K562 (cell line): ENCODE results near the gene HPSE2. TPM values are rescaled to one million over a fixed set of nuclear protein-coding genes. Genes with fewer than 3 reads are reported as not detected.
A peak's percentile ranks its signal among the peaks of the same experiment; 100 is the strongest.

Experiments
- ATAC-seq: fragments of 200-7000 bp; cut with Tn5 transposase; 3 replicates; pipeline ENCODE4 v1.9.1; 2020; ENCODE audit warnings: moderate library complexity
- BruUV-seq: library from RNA; stranded (reverse); fragments of 400-500 nt; replicated peaks from 2 replicates; lab custom pipeline; 2021; lab: Mats Ljungman, UMichigan
- CTCF ChIA-PET: fragments of 300-600 bp; formaldehyde crosslinking; extraction: SDS; loops from one replicate; lab custom pipeline; 2021; ENCODE audit warnings: low intra/inter-chr PET ratio; lab: Yijun Ruan, JAX
- POLR2A ChIA-PET: fragments of 300-600, 350-650 bp; sonication (Branson Sonifier 250); formaldehyde crosslinking; extraction: SDS; loops from one replicate; lab custom pipeline; 2021; ENCODE audit warnings: antibody characterized with exemption, inconsistent platforms; lab: Yijun Ruan, JAX
- DNase-seq, 4 experiments: peaks; one replicate each; pipeline versions ENCODE4 v3.0.0 to v3.0.0-alpha.2; 2011 to 2018; ENCODE audit warnings: low spot score in 3 of 4, mixed read lengths in 3 of 4; ENCODE audit errors: extremely low read depth in 1 of 4
- FAIRE-seq: peaks from 2 replicates; lab custom pipeline; 2011; peaks lifted over from hg19 to GRCh38; lab: Jason Lieb, UNC
- H2AFZ ChIP-seq: 2 replicates; pipeline ENCODE4 v1.6.0; 2011; ENCODE audit warnings: low read depth, low read length, control low read depth, inconsistent platforms
- H3K27ac ChIP-seq: fragments of 200-600 bp; 3 replicates; pipeline ENCODE4 v1.8.0; 2011; ENCODE audit warnings: low read depth, mild to moderate bottlenecking, control low read depth, inconsistent platforms, low read length, moderate library complexity, mixed read lengths; ENCODE audit errors: extremely low read depth
- H3K27me3 ChIP-seq, 2 experiments: fragments of 300-600 bp in 1 of 2; 2 replicates in 1 of 2; 3 replicates in 1 of 2; pipeline versions ENCODE4 v1.6.0 to v1.8.0; 2011; ENCODE audit warnings: inconsistent platforms in 2 of 2, low read length in 2 of 2, mild to moderate bottlenecking in 1 of 2, mixed read lengths in 1 of 2, moderate library complexity in 1 of 2; ENCODE audit not compliant: control insufficient read depth in 2 of 2, insufficient read depth in 2 of 2
- H3K36me3 ChIP-seq: fragments of 300-600 bp; 3 replicates; pipeline ENCODE4 v1.8.0; 2011; ENCODE audit warnings: mild to moderate bottlenecking, low read length, inconsistent platforms; ENCODE audit not compliant: control insufficient read depth, insufficient read depth
- H3K4me1 ChIP-seq, 2 experiments: fragments of 200-600 bp in 1 of 2; replicated peaks in 1 of 2; 2 replicates in 1 of 2; 3 replicates in 1 of 2; pipeline versions ENCODE4 v1.5.1 to v1.8.0; 2011; ENCODE audit warnings: inconsistent platforms in 2 of 2, low read length in 2 of 2, mild to moderate bottlenecking in 1 of 2, mixed read lengths in 1 of 2, moderate library complexity in 1 of 2; ENCODE audit not compliant: control insufficient read depth in 2 of 2, insufficient read depth in 2 of 2
- H3K4me2 ChIP-seq: 2 replicates; pipeline ENCODE4 v1.6.1; 2011; ENCODE audit warnings: low read length, control low read depth, inconsistent platforms, mixed read lengths; ENCODE audit not compliant: insufficient read depth
- H3K4me3 ChIP-seq: fragments of 200-600 bp; sonication (generic), shearing (Covaris generic); 2 replicates; pipeline ENCODE4 v1.5.1; 2016; ENCODE audit warnings: control low read depth, inconsistent platforms
- H3K79me2 ChIP-seq: fragments of 200-600 bp; 3 replicates; pipeline ENCODE4 v1.8.0; 2011; ENCODE audit warnings: low read length, inconsistent platforms; ENCODE audit not compliant: control insufficient read depth, insufficient read depth
- H3K9ac ChIP-seq, 2 experiments: 2 replicates each; pipeline versions ENCODE4 v1.6.0 to v1.6.1; 2011; ENCODE audit warnings: low read depth in 2 of 2, low read length in 2 of 2, control low read depth in 1 of 2, inconsistent platforms in 1 of 2, mild to moderate bottlenecking in 1 of 2, mixed read lengths in 1 of 2; ENCODE audit not compliant: insufficient read depth in 1 of 2
- H3K9me1 ChIP-seq: one replicate; pipeline ENCODE4 v1.6.0; 2011; ENCODE audit warnings: inconsistent platforms, mild to moderate bottlenecking, low read length, moderate library complexity; ENCODE audit not compliant: control insufficient read depth, insufficient read depth
- H3K9me3 ChIP-seq: replicated peaks from 2 replicates; pipeline ENCODE4 v1.5.1; 2011; ENCODE audit warnings: low read depth, low read length, inconsistent platforms; ENCODE audit not compliant: control insufficient read depth, insufficient read depth
- H4K20me1 ChIP-seq: replicated peaks from 2 replicates; pipeline ENCODE4 v1.6.1; 2011; ENCODE audit warnings: low read length, inconsistent platforms, mixed read lengths; ENCODE audit not compliant: control insufficient read depth, insufficient read depth
- ATF3 ChIP-seq, 2 experiments: fragments of 450-650 bp in 1 of 2; sonication (generic) in 1 of 2; formaldehyde crosslinking in 1 of 2; IDR thresholded peaks in 1 of 2; conservative IDR thresholded peaks in 1 of 2; 2 replicates each; pipeline versions ENCODE4 v1.6.1 to v1.8.1; 2016 to 2023; ENCODE audit warnings: mild to moderate bottlenecking in 2 of 2, moderate library complexity in 2 of 2, inconsistent platforms in 1 of 2, missing genetic modification reagents in 1 of 2
- ATF7 ChIP-seq: fragments of 450-650 bp; IDR thresholded peaks from 2 replicates; pipeline ENCODE4 v1.7.1; 2014; ENCODE audit warnings: mild to moderate bottlenecking, moderate library complexity
- CEBPB ChIP-seq: fragments of 450-650 bp; IDR thresholded peaks from 2 replicates; pipeline ENCODE4 v1.6.1; 2016; ENCODE audit warnings: missing genetic modification characterization, missing compliant biosample characterization
- CEBPG ChIP-seq, 3 experiments: fragments of 200-800 bp in 1 of 3; sonication (Bioruptor generic) in 1 of 3; sonication (generic) in 1 of 3; formaldehyde crosslinking in 1 of 3; IDR thresholded peaks in 2 of 3; conservative IDR thresholded peaks in 1 of 3; 2 replicates each; pipeline versions ENCODE4 v1.6.1 to v1.8.0; 2016 to 2022; ENCODE audit warnings: missing compliant biosample characterization in 2 of 3, missing genetic modification characterization in 2 of 3, mild to moderate bottlenecking in 1 of 3, missing genetic modification reagents in 1 of 3
- NONO ChIP-seq, 2 experiments: fragments of 200-400 bp in 1 of 2; fragments of 450-650 bp in 1 of 2; formaldehyde crosslinking in 1 of 2; IDR thresholded peaks; 2 replicates each; pipeline ENCODE4 v1.6.1; 2017; ENCODE audit warnings: low read depth in 2 of 2, mild to moderate bottlenecking in 2 of 2, moderate library complexity in 2 of 2, low read length in 1 of 2
- PPARD ChIP-seq: fragments of 250-450 bp; sonication (Bioruptor Pico); IDR thresholded peaks from 2 replicates; pipeline ENCODE4 v1.8.0; 2022; ENCODE audit warnings: inconsistent platforms, mild to moderate bottlenecking, moderate library complexity
- TAL1 ChIP-seq: fragments of 450-650 bp; IDR thresholded peaks from 2 replicates; pipeline ENCODE4 v1.6.1; 2016; ENCODE audit warnings: mild to moderate bottlenecking
- TRIM24 ChIP-seq, 2 experiments: fragments of 450-650 bp; IDR thresholded peaks; 2 replicates each; pipeline ENCODE4 v1.6.1; 2016
- ZEB2 ChIP-seq: fragments of 450-650 bp; IDR thresholded peaks from 2 replicates; pipeline ENCODE4 v1.6.1; 2016
- ZNF445 ChIP-seq: fragments of 250-450 bp; sonication (Bioruptor Pico); IDR thresholded peaks from 2 replicates; pipeline ENCODE4 v1.4.0; 2020; ENCODE audit warnings: low read depth, mild to moderate bottlenecking, moderate library complexity
- in situ Hi-C: fragments of 300-500 bp; cut with MboI; formaldehyde crosslinking; loops from 4 replicates; pipeline ENCODE4 v1.15.0; 2018; ENCODE audit warnings: inconsistent platforms, mixed read lengths
- intact Hi-C: fragments of 100-400 bp; cut with micrococcal nuclease; formaldehyde crosslinking; loops from 2 replicates; pipeline ENCODE4 v1.14.2; 2022
- polyA plus RNA-seq, 8 experiments: library from polyadenylated mRNA; depleted of rRNA in 4 of 8; stranded (reverse) in 5 of 8; unstranded in 3 of 8; fragments of >200 nt; fragmentation: Nextera tagmentation in 2 of 8; fragmentation: Illumina TruSeq in 1 of 8; extraction: Ambion mirVana in 2 of 8; extraction: Trizol in 1 of 8; gene quantifications; 2 replicates each; pipeline versions ENCODE4 v1.2.1 to v1.2.3, GENCODE V29; 2011 to 2014; ENCODE audit warnings: inconsistent platforms in 1 of 8, missing spikeins in 1 of 8
- total RNA-seq, 7 experiments: library from RNA; depleted of rRNA in 6 of 7; stranded (reverse); fragments of >200 nt in 6 of 7; fragmentation: Illumina TruSeq in 2 of 7; extraction: Trizol in 2 of 7; gene quantifications; 2 replicates each; pipeline versions ENCODE4 v1.2.1 to v1.2.3, GENCODE V29; 2011 to 2021; ENCODE audit warnings: low replicate concordance in 1 of 7

Gene HPSE2
- total and polyA plus RNA-seq, 9 of the 15 experiments (the other 6 are each of a cell fraction or from before 2014, with no cell fraction given), result 0.03 to 0.10 (median 0.04) TPM; not detected in 2

GRCh38 chr10:99119258-99119748, 116.3 kb downstream of the HPSE2 start:
- no peak overlapping the region for H3K4me2 ChIP-seq
- no peak overlapping the region for H3K9ac ChIP-seq
- H3K27ac ChIP-seq, result no peak overlapping the region
- CTCF ChIA-PET, result no interaction called here
- H3K36me3 ChIP-seq, result no peaks in the 10 kb centered on the region
- no peak for ATAC-seq
- H3K9me3 ChIP-seq, result peaks cover 3% of the 10 kb centered on the region; the same call in 1 of the 2 replicates
- no peaks in the 10 kb centered on the region for H3K9me1 ChIP-seq
- H2AFZ ChIP-seq, result no peak overlapping the region
- no peaks in the 10 kb centered on the region for H3K4me1 ChIP-seq
- no TSS peak for BruUV-seq
- no peak overlapping the region for H3K4me3 ChIP-seq
- H4K20me1 ChIP-seq, result no peaks in the 10 kb centered on the region
- in situ Hi-C loops, result no loop called here
- no peak for FAIRE-seq
- no peak for DNase-seq
- H3K79me2 ChIP-seq, result no peaks in the 10 kb centered on the region
- POLR2A ChIA-PET, result no interaction called here
- H3K27me3 ChIP-seq, result no peaks in the 10 kb centered on the region
- intact Hi-C loops, result no loop called here
- TF ChIP-seq ATF3 (IDR thresholded peaks at IDR 0.05), result peak; percentile 72
- TF ChIP-seq ATF3 (CRISPR knock-in tag; conservative IDR thresholded peaks at IDR 0.05), result no peak
- no peak for TF ChIP-seq CEBPG (CRISPR knock-in tag; IDR thresholded peaks at IDR 0.05)
- peak; percentile 46 to 80 for TF ChIP-seq CEBPG (tag; conservative IDR thresholded peaks at IDR 0.05 in 1 of 2, IDR thresholded peaks at IDR 0.05 in 1 of 2)
- no peak for TF ChIP-seq ZEB2
- no peak for TF ChIP-seq TAL1
- TF ChIP-seq ZNF445, result no peak
- peak in 1 of 2 experiments; percentile 57; a peak in 2 of 4 replicates for TF ChIP-seq TRIM24 (IDR thresholded peaks at IDR 0.05)
- TF ChIP-seq PPARD (CRISPR knock-in tag), result no peak
- TF ChIP-seq ATF7, result peak; percentile 31; the same call in 1 of the 2 replicates
- TF ChIP-seq CEBPB (tag), result peak; percentile 37; the same call in 1 of the 2 replicates
- no peak for TF ChIP-seq NONO (IDR thresholded peaks at IDR 0.05; ENCODE audit: low read depth in 2 of 2, low read length in 1 of 2)
